GM21390 (cell line): ENCODE data around the gene BAD.

ENCODE experiments used
- ATAC-seq: cut with Tn5 transposase; IDR thresholded peaks from one replicate; pipeline ENCODE4 v1.9.1; 2021; ENCODE audit not compliant: unreplicated experiment

The BAD gene

GRCh38 chr11:64232967-64233315 lies 51.5 kb downstream of the BAD start:
- no peak for ATAC-seq

- no peak for ATAC-seq
Measured at GRCh38 chr11:64232182-64232966, 52.1 kb downstream of the BAD start.

DNA sequence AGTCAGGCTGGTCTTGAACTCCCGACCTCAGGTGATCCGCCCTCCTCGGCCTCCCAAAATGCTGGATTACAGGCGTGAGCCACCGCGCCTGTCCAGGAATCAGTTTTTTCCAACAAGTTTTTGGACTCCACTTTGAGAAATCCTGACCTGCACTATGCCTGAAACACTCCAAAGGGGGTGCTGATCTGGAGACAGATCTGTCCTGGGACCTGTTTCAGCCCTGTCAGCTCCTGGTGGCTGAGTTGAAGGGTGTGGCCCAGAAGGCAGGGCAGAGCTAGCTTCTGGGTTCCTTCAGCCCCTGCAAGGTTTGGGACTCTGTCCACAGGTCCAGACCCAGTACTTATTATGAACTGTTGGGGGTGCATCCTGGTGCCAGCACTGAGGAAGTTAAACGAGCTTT lies 52.9 kb downstream of the BAD start:
- no peak for ATAC-seq

GRCh38 chr11:64230985-64231365 lies 53.5 kb downstream of the BAD start:
- ATAC-seq, result no peak

DNA sequence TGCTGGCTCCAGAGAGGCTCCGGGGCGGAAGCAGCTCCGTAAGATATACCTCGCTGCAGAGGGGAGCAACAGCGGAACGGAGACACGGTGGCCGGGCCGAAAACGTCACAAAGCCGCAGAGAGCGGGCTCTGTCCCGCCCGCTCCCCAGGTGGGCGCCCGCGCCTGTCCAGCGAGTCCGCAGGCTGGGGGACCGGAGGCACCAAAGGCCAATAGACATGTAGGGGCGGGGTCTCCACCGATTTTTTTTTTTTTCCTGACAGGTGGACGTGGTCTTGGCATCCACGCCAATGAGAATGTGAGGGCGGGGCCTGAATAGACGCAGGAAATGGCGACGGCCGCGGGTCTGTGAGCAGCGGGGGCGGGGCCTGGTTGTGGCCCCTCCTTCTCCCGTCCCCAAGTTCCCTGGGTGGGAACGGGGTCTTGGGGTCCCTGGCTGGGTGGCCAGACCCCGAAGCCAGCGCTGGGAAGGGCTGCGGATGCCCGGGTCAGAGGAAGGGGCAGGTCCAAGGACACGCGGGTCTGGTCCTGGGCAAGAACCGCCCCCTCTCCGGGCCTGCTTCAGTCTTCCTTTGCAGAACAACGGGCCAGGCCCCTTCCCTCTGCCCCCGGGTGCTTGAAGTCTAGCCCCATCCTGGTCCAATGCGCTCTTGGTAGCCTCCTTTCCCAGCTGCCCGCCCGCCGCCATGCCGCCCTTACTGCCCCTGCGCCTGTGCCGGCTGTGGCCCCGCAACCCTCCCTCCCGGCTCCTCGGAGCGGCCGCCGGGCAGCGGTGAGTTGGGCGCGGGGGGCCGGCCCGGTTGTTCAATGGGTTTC lies 54.1 kb downstream of the BAD start, which contains the start of gene DNAJC4:
DNAJC4 (plus strand) TSS at position 378 of the 814 bp plus-strand sequence; CDS start at position 685, 307 bp downstream.
- ATAC-seq, result peak; percentile 38

- ATAC-seq, result no peak
Measured at GRCh38 chr11:64229744-64230170, 54.7 kb downstream of the BAD start.

DNA sequence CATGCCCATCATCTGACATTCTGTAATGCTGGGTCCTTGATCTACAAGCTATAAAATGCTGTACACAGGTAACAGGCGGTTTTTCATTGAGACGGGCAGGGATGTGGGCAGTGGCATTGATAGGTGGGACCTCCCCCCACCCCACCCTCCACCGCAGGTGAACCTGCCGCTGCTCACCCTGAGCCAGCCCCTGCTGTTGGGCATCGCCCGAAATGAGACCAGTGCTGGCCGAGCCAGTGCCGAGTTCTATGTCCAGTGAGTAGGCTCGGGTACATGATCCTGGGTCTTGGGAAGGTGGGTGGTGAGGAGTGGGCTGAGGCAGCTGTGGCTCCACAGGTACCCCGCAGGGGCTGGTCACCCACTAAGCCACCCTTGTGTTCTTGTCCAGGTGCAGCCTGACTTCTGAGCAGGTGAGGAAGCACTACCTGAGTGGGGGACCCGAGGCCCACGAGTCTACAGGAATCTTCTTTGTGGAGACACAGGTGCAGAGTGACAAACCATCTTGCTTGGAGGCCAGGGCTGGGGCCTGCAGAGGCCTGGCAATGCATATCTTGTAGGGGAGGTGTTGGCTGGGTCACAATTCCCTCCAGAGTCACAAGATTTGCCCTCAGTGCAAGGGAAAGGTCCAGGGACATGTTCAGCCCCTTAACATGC lies 55.2 kb downstream of the BAD start:
- no peak for ATAC-seq

GRCh38 chr11:64227405-64227956 lies 57.0 kb downstream of the BAD start:
- no peak for ATAC-seq

- ATAC-seq, result peak; percentile 26
Measured at GRCh38 chr11:64226507-64227051, 57.9 kb downstream of the BAD start.

- peak; percentile 44 for ATAC-seq
Measured at GRCh38 chr11:64225608-64226506, 58.6 kb downstream of the BAD start, which contains the start of the genes NUDT22 and TRPT1. Gene NUDT22, plus strand, starts transcription at chr11:64226274. Its CDS starts 379 bp downstream, at chr11:64226653. Gene TRPT1, minus strand, starts transcription at chr11:64226186. Its CDS starts 326 bp downstream, at chr11:64225860.

- no peak for ATAC-seq
Measured at GRCh38 chr11:64224891-64225607, 59.4 kb downstream of the BAD start.

GRCh38 chr11:64224151-64224890 lies 60.1 kb downstream of the BAD start:
- ATAC-seq, result no peak

DNA sequence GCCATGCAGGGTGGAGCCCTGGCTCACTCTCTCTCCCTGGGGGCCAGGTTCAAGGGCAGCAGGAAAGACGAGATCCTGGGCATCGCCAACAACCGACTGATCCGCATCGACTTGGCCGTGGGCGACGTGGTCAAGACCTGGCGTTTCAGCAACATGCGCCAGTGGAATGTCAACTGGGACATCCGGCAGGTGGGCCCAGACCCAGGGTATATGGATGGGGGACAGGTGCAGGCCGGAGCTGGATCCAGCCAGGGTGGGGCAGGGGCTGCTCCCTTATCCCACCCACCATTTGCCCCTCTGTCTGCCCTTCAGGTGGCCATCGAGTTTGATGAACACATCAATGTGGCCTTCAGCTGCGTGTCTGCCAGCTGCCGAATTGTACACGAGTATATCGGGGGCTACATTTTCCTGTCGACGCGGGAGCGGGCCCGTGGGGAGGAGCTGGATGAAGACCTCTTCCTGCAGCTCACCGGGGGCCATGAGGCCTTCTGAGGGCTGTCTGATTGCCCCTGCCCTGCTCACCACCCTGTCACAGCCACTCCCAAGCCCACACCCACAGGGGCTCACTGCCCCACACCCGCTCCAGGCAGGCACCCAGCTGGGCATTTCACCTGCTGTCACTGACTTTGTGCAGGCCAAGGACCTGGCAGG lies 61.3 kb downstream of the BAD start:
- ATAC-seq, result no peak

- no peak for ATAC-seq
Measured at GRCh38 chr11:64222651-64223000, 61.8 kb downstream of the BAD start.

DNA sequence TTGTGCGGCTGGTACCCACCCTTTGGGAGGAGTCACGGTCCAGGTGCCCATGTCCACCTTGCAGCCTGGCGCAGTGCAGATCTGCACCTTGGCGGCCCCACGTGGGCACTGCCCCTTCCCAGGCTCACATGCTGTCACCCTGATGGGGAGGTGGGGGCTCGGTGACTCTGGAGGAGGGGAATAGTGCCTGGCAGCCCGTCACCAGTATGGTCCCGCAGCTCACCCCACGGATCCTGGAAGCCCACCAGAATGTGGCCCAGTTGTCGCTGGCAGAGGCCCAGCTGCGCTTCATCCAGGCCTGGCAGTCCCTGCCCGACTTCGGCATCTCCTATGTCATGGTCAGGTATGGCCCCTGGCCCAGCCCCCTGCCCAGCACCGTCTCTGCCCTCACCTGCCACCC lies 63.7 kb downstream of the BAD start:
- ATAC-seq, result no peak

GRCh38 chr11:64220271-64220670 lies 64.2 kb downstream of the BAD start:
- ATAC-seq, result no peak
